Retinal pigment epithelial cell (primary cell): ENCODE measurements around the gene CDH13.

ENCODE experiments used
- DNase-seq: peaks from one replicate; pipeline ENCODE4 v3.0.0-alpha.2; 2010; ENCODE audit warnings: low read depth
- H3K4me3 ChIP-seq: 2 replicates; pipeline ENCODE4 v1.5.1; 2011; ENCODE audit warnings: mild to moderate bottlenecking, low read length, control low read depth, moderate library complexity
- CTCF ChIP-seq: conservative IDR thresholded peaks from 2 replicates; pipeline ENCODE4 v1.5.1; 2011; ENCODE audit warnings: low read depth, low read length, control low read depth, inconsistent platforms

CDH13 gene

GRCh38 chr16:83586036-83586435 is 959.3 kb downstream of the CDH13 start:
- DNase-seq = no peak
- peak overlapping the region; percentile 14 for H3K4me3 ChIP-seq
- no peak for TF ChIP-seq CTCF

GRCh38 chr16:83586461-83587200 is 959.9 kb downstream of the CDH13 start:
- peak; percentile 87 for DNase-seq
- peak overlapping the region; percentile 14 for H3K4me3 ChIP-seq
- no peak for TF ChIP-seq CTCF

GRCh38 chr16:83587201-83587600 is 960.4 kb downstream of the CDH13 start:
- TF ChIP-seq CTCF = no peak
- no peak overlapping the region for H3K4me3 ChIP-seq
- no peak for DNase-seq

- TF ChIP-seq CTCF = no peak
- no peak for DNase-seq
- H3K4me3 ChIP-seq = no peak overlapping the region
These were observed 961.3 kb downstream of the CDH13 start for GRCh38 chr16:83588070-83588469.

GRCh38 chr16:83589576-83589975 is 962.8 kb downstream of the CDH13 start:
- TF ChIP-seq CTCF = no peak
- H3K4me3 ChIP-seq = no peak overlapping the region
- DNase-seq = no peak

GRCh38 chr16:83592778-83593177 is 966.0 kb downstream of the CDH13 start:
- no peak for DNase-seq
- H3K4me3 ChIP-seq = no peak overlapping the region
- no peak for TF ChIP-seq CTCF

GRCh38 chr16:83599789-83600462 is 973.2 kb downstream of the CDH13 start:
- no peak for TF ChIP-seq CTCF
- H3K4me3 ChIP-seq = no peak overlapping the region
- DNase-seq = no peak
